Stimulated activated CD4-positive, alpha-beta T cell treated with anti-CD3 and anti-CD28 coated beads, Interleukin-15, amount 100 ng/mL, for 48 hours (primary cell): ENCODE results near the gene BACE2.
"Not testable (repeated sequence)": the region's sequence is repeated elsewhere in the genome, so short reads cannot be mapped to it uniquely, and the experiment has no call there.

Experiments used
- DNase-seq, 2 donors: peaks; one replicate each; pipeline ENCODE4 v3.0.0-alpha.2; 2020; ENCODE audit warnings: low read depth in 2 of 2

Gene BACE2

DNA sequence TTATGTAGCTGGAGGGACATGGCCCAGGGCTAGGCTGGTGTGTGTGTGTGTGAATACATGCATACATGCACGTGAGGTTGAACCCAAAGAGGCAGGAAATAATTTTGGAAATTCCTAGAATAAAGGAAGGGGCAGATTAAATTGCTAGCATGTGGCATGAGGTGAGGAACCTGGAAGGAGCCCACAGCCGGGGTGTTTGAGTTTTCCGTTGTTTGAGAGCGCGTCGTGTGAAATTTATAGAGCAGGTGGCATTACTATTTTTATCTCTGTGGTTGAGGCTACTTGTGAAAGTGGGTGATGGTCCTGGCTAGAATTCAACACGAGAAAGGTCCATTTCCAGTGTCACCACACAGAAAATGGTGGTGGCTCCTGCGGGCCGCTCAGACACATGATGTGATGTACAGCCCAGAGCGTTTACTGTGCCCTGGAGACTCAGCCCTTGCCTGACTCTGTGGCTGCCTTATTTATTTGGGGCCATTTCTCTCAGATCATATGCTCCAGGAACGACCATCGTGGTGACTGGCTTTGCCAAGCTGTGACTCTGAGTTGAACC is 48.0 kb downstream of the BACE2 start:
- no peak for DNase-seq

DNA sequence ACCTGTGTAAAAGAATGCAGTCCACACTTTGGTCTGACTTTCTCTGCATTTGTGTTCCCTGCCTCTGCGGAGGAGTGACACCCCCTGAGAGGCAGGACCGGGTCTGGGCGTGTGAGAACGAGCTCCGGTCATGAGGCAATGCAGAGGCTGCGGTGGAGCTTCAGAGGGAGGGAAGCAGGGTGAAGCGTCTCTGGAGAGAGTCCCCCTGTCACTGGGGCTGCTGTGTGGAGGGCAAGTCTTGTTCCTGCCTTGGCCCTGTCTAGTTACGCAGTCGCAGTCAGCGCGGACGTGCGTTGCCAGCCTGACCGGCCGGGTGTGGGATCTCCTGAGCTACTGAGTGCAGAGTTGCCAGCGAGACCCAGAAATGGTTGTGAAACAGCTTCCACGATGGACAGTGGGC is 48.5 kb downstream of the BACE2 start:
- DNase-seq = no peak

DNA sequence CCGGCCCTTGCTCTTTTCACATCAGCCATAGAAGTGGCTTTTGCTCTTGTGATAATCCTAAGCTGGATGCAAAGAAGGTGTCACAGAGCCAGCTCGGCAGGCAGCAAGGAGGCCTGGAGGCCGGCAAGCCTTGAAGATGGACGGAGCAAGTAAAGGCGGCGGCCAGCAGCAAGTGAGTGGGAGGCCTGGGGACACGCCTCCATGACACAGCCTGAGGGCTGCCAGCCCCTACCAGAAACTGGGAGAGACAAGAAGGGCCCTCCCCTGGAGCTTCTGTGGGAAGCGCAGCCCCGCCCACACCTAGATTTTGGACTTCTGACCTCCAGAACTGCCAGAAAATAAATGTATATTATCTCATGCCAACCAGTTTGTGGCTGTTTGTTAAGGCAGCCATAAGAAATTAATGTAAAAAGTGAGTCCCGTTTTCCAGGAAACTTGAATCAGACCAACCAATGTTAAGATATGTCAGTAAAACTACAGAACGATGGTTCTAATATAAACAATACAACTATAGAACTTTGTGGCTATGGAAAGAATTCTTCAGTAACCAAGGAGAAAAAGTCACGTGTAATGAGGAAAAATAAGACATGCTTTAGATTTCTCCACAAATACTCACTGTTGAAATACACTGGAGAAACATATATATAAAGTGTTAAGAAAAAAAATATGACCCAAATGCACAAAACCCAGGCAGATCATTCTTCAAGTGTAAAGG is 49.9 kb downstream of the BACE2 start:
- no peak for DNase-seq

DNA sequence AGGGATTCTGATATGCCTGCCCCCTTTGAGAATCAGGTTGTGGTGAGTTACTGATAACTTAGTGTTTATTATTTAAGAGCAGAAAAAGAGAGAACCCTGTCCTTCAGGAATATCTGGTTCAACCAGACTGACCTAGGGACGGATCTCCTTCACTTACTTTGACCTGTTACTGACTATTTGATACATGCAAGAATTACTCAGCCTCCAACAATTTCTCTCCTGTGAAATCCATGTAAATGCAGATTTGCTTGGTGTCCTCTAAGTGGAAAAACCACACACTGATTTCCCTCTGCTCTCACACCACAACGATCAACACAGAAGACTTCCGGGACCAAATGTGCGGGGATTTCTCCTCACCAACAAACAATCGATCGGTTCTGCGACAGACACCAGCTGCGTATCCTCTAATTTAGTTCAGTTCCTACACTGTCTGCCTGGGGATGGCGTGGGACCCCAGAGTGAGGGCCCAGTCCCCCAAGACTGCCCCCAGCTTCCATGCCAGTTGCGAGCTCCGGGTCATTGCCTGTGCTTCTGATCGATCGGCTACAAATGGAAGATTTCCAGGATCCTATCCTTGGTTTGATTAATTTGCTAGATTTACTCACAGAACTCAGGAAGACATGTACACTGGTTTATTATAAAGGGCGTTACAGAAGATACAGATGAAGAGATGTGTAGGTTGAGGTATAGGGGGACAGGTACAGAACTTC is 51.7 kb downstream of the BACE2 start:
- no peak for DNase-seq

DNA sequence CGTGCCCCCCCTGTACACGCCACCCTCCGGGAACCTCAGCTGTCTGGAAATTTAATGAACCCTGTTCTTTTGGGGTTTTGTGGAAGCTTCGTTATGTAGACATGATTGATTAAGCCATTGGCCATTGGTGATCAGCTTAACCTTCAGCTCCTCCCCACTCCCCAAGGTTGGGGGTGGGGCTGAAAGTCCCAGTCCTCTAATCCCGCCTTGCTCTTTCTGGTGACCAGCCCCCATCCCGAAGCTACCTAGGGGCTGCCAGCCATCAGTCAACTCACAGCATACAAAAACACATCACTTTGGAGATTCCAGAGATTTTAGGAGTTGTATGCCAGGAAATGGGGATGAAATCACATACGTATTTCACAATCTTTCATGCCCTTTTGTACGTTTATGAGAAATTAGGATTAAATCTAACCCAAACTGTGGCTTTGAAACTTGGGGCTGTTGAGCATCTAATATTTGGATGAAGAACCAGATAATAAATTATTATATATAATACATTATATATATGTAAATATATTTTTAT is 52.3 kb downstream of the BACE2 start:
- DNase-seq = no peak

DNA sequence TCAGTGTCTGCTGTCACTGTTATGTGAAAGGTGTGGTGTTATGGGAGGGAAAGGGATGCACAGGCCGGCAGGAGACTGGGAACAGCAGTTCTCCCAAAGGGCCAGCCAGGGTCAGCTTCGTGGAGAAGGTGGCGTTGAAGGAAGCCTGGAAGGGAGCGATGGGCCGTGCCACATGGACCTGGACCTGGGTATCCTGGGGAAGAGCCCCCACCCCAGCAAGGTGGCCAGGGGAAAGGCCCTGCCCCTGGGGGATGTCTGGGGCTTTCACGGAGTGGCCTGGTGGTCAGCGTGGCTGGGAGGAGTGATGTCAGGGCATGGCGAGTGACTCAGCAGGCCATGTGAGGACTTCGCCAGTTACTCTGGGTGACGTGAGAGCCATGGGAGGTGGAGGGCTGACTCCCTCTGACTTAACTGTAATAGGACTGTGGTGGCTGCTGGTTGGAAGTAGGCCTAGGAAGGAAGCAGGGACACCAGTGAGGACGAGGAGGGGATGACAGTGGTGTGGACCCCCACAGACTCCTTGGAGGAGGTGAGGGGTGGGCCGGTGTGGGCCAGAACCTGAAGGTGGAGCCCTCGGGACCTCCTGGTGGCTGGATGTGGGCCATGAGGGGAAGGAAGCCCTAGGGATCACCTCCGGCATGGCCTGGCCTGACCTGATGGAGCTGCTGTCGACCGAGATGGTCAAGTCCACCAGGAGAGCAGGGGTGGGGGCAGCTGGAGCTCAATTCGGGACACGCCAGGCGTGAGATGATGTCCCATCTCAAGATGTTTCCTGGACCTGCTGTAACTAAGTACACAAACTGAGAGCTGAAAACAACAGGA is 54.5 kb downstream of the BACE2 start:
- no peak for DNase-seq

DNA sequence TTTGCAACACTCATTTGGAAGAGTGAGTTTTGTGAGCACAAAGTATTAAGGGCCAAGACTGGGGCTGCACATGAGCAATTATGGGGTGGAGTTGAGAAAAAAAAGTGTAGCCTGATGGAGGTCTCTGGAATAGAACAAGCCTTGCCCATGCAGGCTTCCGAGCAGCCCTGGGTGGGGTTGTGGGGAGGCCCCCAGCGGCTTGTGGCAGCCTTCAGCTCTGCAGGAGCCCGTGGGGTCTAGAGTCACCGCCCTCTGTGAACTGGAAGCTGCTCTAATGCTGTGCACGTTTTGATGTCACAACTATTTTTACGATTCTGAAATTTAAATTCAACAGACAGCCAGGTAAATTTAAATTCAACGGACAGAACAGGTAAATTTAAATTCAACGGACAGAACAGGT is 58.9 kb downstream of the BACE2 start:
- no peak for DNase-seq

DNA sequence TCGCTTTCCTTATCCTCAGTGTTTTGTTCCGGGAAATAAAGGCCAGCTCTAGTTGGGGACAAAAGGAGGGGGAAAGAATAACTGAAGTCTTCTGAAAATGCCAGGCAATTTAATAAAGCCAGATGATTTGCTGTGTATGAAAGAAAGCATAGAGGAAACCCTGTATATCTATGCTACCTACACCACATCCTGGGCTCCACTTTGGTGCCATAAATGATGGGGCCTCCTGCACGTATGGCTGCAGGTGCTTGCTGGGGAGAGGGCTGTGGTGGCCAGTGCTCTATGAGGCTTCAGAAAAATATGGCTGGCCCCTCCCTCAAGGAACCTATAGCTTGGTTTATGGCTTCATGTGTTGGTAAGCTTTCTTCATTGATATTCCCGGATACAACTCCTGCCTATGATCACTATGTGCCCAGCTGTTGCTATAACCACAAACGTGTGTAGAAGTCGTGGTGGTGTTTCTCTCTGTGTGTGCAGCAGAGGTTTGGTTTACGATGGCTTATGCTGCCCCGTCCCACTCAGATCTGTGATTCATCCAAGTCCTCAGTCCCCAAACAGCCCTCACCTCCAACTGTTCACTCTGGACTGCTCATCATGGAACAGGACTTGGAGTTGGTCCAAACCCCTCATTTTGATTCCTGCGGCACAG is 59.5 kb downstream of the BACE2 start:
- DNase-seq = no peak

DNA sequence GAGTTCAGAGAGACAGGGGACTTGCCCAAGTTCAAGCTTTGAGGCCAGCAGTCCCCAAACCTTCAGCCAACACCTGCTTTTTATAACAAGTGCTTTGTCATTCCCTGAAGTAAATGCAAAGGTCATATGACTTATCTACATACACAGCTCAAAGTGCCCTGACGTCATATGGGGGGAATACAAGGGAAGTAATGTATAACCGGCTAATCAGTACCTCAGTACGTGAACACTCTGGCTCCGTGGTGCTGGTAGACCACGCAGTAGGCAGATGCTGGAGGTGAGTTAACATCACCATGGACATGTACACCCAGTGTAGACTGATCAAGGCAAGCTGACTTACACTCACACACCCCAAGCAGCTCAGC is 60.0 kb downstream of the BACE2 start:
- no peak for DNase-seq

DNA sequence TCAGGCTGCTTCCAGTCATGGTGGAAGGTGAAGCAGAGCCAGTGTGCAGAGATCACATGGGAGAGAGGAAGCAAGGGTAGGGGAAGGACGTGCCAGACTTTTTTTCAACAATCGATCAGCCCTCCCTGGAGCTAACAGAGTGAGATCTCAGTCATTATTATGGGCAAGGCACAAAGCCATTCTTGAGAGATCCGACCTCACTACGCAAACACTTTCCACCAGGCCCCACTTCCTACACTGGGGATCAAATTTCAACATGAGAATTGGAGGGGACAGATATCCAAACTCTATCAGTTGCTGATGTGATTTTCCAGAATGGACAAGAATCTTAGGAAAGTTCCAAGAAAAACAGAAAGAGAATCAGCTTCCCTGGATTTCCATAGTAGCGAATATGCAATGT is 60.5 kb downstream of the BACE2 start:
- no peak for DNase-seq

DNA sequence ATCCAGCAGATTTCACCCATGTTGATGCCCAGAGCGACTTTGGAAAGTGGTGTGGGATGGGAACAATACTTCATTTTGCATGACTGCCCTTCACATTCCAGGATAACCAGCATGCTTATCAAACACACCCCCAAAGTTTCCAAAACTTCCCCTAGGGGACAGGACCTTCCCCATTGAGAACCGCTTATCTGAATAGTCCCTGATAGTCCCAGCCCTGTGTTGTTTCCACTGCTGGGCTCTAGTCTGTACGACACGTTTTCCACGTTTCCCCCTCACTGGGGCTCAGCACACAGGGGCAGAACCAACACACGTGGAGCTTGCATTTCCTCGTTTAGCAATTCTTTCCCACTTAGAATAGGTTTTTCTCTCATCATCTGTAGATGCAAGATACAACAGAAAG is 61.0 kb downstream of the BACE2 start:
- DNase-seq = no peak

DNA sequence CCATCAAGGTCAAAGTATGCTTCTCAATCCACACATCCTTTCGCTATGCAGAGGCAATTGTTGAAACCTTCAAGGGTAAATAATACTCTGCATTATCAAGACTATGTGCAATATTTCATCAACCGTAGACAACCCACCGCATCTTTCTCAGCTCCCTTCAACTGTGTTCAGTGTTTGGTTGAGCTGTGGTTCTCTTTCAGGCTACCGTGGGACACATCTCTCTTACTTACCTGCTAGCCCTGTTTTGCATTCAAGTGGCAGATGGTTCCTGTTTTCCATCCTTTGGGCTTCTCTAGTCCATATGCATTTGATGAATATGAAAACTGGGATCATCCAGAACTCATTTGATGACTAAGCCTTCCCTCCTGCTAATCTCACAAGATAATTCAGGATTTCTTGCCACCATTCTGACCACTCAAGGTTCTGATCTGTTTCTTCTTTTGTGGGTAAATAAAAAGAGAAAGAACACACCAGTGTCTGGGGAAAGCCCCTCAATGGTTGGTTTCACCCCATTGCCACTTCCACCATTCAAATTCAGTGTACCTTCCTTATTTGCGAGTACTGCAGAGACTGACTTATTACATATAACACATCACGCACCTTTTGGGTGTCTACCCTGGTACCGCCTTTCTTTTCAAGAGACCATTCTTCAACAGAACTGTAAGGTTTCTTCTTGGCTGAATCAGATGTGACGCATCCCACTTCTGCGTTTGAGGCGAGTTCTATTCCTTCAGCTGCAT is 61.7 kb downstream of the BACE2 start:
- no peak for DNase-seq

DNA sequence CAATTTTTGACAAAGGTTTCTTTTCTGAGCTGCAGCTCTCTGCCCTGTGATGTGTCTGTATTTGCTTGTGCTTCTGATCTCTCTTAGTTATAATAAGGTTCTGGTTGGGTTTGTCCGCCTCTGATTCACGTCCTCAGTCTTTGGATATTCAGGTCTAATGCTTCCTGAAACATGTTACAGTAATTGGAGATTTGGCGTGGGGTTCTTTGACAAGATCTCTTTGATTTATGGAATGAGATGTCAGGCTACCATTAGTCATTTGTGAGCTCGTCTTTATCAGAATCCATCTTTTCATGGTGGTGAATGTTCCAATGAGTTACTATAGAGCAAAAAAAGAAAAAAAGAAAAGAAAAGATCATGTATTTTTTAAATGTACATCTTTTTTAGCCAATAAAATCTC is 62.5 kb downstream of the BACE2 start:
- DNase-seq = no peak

DNA sequence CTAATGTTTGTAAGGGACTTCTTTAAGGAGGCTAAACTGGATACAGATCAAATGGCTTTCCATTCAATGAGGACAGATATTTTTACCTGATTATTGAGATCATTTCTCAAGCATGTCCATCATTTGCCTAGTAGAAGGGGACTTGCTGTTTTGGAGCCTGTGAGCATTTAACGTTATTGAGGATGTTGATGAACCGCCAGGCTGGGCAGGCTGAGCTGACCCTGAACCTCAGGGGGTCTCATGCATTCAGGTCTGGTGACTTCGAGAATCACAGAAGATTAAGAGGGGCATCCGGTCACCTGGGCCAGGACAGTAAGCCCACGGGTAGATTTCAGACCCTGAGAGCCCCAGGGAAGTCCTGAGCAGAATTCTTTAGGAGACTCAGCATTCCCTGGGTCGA is 63.1 kb downstream of the BACE2 start:
- DNase-seq = no peak

DNA sequence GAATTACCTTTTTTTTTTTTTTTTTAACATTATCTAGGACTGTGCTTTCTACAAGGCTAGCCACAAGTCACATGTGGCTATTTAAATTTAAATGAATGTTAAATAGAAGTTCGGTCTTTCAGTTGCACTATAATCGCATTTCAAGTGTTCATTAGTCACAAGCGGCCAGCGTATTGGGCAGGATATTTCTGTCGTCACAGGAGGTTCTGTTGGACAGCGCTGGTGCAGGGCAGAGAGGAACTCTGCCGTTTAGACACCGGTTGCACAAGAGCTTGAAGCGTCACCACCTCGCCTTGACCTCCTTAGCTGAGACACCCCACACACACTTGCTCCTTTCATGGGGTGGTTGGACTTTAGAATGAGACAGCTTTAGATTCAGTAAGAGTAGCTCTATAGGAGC is 64.1 kb downstream of the BACE2 start:
- no peak for DNase-seq

DNA sequence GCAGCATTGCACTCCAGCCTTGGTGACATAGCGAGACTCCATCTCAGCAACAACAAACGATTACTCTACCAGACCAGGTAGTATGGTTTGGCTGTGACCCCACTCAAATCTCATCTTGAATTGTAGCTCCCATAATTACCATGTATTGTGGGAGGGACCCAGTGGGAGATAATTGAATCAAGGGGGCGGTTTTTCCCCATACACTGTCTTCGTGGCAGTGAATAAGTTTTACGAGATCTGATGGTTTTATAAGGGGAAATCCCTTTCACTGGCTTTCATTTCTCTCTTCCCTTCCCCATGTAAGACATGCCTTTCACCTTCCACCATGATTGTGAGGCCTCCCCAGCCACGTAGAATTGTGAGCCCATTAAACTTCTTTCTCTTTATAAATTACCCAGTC is 66.0 kb downstream of the BACE2 start:
- no peak for DNase-seq

DNA sequence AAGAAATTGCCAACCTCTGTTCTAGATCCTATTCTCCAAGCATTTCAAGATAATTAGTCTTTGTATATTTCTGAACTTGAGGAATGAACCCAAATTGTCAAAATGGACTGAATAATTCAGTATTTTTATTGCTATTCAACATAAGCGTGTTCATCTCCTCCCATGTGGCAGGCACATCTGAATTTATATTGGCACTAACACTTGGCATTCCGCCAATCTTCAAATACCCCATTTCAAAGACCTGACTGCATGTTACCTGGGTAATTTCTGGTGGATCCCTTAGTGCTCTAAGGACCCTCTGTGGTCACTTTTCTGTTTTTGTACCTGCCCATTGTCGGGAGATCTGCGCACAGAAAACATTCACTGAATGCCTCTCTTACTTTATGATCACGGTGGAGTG is 66.6 kb downstream of the BACE2 start:
- DNase-seq = no peak

DNA sequence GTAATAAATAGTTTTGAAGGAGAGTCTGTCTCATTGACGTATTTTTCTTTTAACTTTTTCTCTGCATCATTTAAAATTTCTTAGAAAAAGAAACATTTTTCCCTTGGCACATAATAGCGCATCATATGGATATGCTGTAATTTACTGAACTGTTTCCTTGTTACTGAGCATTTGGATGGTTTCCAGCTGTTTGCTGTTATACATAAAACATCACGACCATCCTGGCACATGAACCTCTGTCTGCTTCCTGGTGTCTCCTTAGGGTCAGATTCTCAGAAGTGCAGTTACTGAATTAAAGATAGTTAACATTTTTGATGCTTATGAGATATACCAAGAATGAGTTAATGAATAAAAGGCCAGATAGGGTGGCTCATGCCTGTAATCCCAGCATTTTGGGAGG is 67.2 kb downstream of the BACE2 start:
- no peak for DNase-seq

DNA sequence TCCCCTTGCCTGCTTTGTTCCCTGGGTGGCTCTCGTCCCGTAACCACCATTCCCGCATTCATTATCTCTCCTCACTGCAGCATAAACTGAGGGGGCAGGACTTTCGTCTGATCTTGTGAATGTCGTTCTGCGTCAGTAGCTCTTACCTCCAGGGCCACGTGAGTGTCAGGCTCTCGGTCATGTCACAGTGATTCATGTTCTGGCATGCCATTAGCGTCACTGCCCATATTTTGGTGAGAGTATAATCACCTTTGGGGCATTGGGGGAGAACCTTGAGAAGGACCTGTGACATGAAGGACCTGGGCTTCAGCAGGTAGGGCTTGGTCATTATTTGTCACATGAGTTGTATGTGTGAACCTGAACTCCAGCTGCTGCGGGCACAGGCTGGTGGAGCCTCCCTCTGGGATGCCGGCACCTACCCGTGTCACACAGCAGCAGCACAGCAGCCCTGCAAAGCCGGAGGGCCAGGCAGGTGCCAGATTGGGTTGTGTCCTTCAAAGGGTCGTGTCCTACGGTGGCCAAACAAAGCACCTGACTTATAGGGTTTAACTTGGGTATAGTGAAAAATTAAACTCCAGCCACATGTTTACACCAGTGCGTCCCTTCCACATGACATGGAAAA is 68.5 kb downstream of the BACE2 start:
- DNase-seq = no peak

DNA sequence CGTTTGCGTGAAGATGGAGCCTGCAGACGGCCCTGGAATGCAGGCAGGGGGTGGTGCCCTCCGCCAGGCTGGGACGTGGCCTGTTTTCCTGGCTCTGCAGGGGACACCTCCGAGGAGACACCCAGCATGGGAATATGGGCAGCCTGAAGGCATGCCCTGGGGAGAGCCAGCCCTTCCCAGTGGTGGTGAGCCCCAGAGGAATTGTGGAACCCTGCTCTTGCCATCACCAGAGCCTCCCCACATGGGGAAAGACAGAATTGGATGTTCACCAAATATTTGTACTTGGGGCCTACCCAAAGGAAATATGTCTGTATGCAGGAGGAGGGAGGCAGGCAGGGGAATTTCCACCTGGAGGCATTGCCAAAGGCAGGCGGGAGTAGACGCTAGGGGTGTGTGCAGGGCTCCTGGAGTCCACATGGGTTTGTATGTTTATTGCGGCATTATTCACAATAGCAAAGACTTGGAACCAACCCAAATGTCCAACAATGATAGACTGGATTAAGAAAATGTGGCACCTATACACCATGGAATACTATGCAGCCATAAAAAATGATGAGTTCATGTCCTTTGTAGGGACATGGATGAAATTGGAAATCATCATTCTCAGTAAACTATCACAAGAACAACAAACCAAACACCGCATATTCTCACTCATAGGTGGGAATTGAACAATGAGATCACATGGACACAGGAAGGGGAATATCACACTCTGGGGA is 70.3 kb downstream of the BACE2 start:
- not testable (repeated sequence) for DNase-seq
